Measurements from ENCODE around the gene SLC22A17. TPM values are rescaled to one million over a fixed set of nuclear protein-coding genes. Genes with fewer than 3 reads are reported as not detected.
A peak's percentile ranks its signal among the peaks of the same experiment; 100 is the strongest.

Gene SLC22A17
- total and polyA plus RNA-seq, 11 donors: 7.2 to 14.9 (median 9.8) TPM

DNA sequence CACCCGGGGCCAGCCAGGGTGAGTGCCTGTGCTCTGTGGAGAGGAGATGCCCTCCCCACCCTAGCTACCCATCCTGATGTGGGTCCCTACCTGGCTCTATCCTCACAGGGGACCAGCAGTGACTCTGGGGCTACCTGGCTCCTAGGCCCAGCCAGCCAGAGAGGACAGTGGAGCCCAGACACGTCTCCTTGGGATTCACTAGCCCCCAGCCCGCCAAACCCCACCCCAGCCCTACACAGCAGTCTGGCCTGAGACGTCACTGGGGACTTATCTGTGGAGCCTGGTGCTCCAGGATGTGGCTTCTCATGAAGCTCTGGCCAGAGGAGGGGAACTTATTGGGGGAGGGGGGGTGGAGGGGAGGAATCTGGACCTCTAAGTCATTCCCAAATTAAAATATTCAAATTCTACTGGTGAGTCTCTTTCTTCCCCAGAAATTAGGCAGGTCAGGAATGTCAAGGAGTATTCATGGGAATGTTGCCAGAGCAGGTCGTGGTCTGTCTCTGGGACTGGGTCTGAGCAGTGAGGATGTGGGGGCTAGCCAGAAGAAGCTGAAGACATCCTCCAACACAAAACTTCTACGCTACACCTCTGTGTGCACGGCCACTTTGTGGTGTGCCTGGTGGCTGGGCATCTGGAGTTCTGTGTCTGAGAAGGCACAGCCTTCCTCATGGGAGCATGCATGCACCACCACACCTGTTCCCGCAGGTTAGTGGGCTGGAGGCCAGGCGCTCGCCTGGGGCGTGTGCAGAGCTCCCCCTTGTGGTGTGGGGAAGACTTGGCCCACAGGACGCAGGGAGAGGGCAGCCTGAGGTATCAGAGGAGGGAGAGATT lies 26.9 kb upstream of the SLC22A17 start:
- peak overlapping the region in 1 of 12 donors; percentile 18 for H3K27ac ChIP-seq
- TF ChIP-seq, protein P1, sequence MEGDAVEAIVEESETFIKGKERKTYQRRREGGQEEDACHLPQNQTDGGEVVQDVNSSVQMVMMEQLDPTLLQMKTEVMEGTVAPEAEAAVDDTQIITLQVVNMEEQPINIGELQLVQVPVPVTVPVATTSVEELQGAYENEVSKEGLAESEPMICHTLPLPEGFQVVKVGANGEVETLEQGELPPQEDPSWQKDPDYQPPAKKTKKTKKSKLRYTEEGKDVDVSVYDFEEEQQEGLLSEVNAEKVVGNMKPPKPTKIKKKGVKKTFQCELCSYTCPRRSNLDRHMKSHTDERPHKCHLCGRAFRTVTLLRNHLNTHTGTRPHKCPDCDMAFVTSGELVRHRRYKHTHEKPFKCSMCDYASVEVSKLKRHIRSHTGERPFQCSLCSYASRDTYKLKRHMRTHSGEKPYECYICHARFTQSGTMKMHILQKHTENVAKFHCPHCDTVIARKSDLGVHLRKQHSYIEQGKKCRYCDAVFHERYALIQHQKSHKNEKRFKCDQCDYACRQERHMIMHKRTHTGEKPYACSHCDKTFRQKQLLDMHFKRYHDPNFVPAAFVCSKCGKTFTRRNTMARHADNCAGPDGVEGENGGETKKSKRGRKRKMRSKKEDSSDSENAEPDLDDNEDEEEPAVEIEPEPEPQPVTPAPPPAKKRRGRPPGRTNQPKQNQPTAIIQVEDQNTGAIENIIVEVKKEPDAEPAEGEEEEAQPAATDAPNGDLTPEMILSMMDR (IDR thresholded peaks at IDR 0.05): peak; percentile 77 to 90 (median 82)
- TF ChIP-seq POLR2A (IDR thresholded peaks at IDR 0.05): peak in 1 of 2 donors; percentile 38
- H3K4me3 ChIP-seq: no peak overlapping the region
- intact Hi-C loops (cut with DNase I): loop anchor here (1.0 to 10.0 kb wide), 10 partner anchors 51 to 255 kb away; no protein-coding TSS in a partner anchor
- ATAC-seq: peak; percentile 13 to 39 (median 24)
- WGBS, 4 donors: 32 to 39% (median 35%) methylated on average over 11 to 12 of the region's 12 CpGs
- peaks cover 0 to 14% (median 0%) of the 10 kb centered on the region in 12 donors for H3K4me1 ChIP-seq
- peaks cover 0 to 44% (median 32%) of the 10 kb centered on the region in 9 donors for H3K36me3 ChIP-seq
- H3K27me3 ChIP-seq: no peaks in the 10 kb centered on the region
- H3K9me3 ChIP-seq: no peaks in the 10 kb centered on the region
- peak; percentile 44 to 81 (median 70) for DNase-seq

DNA sequence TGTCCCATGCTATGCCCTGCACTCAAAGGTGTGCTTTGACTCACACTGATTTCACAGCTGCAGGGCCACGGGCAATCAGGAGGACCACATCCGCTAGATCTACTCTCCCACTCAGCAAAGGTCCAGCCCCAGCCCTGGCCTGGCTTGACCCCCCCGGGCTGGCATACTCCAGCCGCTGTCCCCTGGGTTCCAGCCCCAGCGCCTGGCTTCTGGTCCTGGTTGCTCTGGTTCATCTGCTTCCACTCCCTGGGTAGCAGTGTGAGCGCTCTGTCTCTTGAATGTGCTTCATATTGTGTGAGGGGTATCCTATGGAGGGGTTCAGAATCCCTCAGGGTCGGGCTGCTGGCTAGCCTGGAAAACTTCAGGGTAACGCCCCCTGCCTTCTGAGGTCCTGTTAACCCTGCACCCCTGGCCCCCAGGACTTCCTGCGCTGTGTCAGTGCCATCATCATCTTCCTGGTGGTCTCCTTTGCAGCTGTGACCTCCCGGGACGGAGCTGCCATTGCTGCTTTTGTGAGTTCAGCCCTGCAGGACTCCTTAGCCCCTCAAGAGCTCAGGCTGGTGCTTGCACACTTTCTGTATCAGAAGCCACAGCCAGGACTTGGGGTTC lies 26.0 kb upstream of the SLC22A17 start:
- WGBS, 4 donors: 55 to 69% (median 62%) methylated on average over 9 to 11 of the region's 11 CpGs
- no peak for DNase-seq

DNA sequence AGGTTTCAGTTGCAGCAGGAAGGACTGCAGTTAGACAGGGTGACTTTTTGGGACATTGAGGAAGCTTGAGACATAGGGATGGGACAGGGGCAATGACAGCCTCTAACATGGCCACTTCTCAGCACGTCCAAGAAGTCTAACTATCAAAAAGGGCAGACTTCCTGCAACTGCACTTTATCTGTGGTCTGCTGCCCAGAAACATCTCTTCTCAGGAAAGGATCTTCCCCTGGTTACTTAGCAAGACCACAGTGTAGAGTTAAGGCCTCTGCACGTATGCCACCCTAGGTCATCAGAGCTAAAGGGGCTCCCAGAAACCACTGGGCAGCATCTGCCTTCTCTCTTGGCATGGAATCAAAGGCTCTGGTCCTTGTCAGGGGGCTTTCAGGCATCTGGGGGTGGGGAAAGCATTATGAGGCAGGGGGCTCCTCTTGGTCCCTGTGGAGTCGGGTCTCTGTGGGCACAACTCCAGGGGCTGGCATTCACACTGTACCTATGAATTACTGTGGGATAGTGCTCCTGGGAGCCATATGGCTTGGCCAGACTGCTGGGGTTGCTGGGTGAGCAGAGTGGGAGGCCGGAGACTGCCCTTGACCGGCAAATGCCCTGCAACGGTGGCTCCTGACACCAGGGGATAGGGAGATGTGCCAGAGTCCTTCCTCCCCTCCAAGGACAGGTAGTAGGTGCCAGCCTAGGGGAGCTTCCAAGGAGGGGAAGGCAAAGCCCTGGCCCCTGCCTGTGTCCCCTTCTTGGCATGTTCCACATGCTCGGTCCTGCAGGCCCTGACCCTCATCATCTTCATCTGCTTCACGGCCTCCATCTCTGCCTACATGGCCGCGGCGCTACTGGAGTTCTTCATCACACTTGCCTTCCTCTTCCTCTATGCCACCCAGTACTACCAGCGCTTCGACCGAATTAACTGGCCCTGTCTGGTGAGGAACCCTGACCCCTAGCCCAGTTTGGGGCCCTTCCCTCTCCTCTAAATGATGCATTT lies 25.2 kb upstream of the SLC22A17 start:
- Histone ChIP-seq H3K27me3 (no peaks in the 10 kb centered on the region), H3K4me3 (no peak overlapping the region), H3K27ac (peak overlapping the region in 3 of 12 donors; percentile 12 to 37 (median 13)), H3K9me3 (no peaks in the 10 kb centered on the region), H3K36me3 (peaks cover 0 to 27% (median 19%) of the 10 kb centered on the region in 9 donors), H3K4me1 (peaks cover 0 to 14% (median 0%) of the 10 kb centered on the region in 12 donors)
- intact Hi-C loops (cut with DNase I): loop anchor here in 9 of 10 donors (2.0 to 10.0 kb wide), 6 partner anchors 49 to 253 kb away; no protein-coding TSS in a partner anchor
- 59 to 75% (median 67%) methylated on average over 14 of the region's 14 CpGs for whole genome bisulfite sequencing, 4 donors
- TF ChIP-seq POLR2A (IDR thresholded peaks at IDR 0.05): no peak
- TF ChIP-seq, protein P1 (IDR thresholded peaks at IDR 0.05): no peak
- ATAC-seq (peak in 3 of 4 donors; percentile 3 to 15 (median 7)), DNase-seq (no peak)

More for the DNA sequence above, 26.0 kb upstream of the SLC22A17 start:
- TF ChIP-seq, protein P1 (IDR thresholded peaks at IDR 0.05): no peak
- peak in 1 of 2 donors; percentile 24 for TF ChIP-seq POLR2A (IDR thresholded peaks at IDR 0.05)
- peak in 3 of 4 donors; percentile 3 to 25 (median 10) for ATAC-seq
- H3K4me3 ChIP-seq: no peak overlapping the region
- H3K9me3 ChIP-seq: no peaks in the 10 kb centered on the region
- peaks cover 0 to 14% (median 0%) of the 10 kb centered on the region in 12 donors for H3K4me1 ChIP-seq
- H3K27me3 ChIP-seq: no peaks in the 10 kb centered on the region
- H3K36me3 ChIP-seq: peaks cover 0 to 35% (median 27%) of the 10 kb centered on the region in 9 donors
- intact Hi-C loops (cut with DNase I): loop anchor here in 9 of 10 donors (2.0 to 10.0 kb wide), 6 partner anchors 50 to 254 kb away; no protein-coding TSS in a partner anchor
- no peak overlapping the region for H3K27ac ChIP-seq

All from heart left ventricle (tissue), 16 donors.